HepG2 (cell line): Measurements from ENCODE around the gene RAB20. TPM values are rescaled to one million over a fixed set of nuclear protein-coding genes. Genes with fewer than 3 reads are reported as not detected.

Experiments
- CREBL2 ChIP-seq: sonication (generic); formaldehyde crosslinking; IDR thresholded peaks from 2 replicates; pipeline ENCODE4 v1.8.1; 2023; ENCODE audit warnings: missing genetic modification reagents, mild to moderate bottlenecking, borderline replicate concordance
- KDM5B ChIP-seq: sonication (generic); formaldehyde crosslinking; IDR thresholded peaks from 2 replicates; pipeline ENCODE4 v1.4.0; 2020; ENCODE audit warnings: missing genetic modification reagents, mild to moderate bottlenecking, borderline replicate concordance
- LBX2 ChIP-seq: sonication (generic); formaldehyde crosslinking; IDR thresholded peaks from 2 replicates; pipeline ENCODE4 v1.5.0; 2020; ENCODE audit warnings: missing genetic modification reagents, mild to moderate bottlenecking, borderline replicate concordance
- MLX ChIP-seq: IDR thresholded peaks from 2 replicates; pipeline ENCODE4 v1.6.1; 2016
- MTA3 ChIP-seq: sonication (generic); formaldehyde crosslinking; IDR thresholded peaks from 2 replicates; pipeline ENCODE4 v1.4.0; 2020; ENCODE audit warnings: missing genetic modification reagents
- POLR2A ChIP-seq, 2 experiments: IDR thresholded peaks; 2 replicates each; pipeline ENCODE4 v1.6.1; 2011; ENCODE audit warnings: low read depth in 2 of 2, low read length in 2 of 2, mild to moderate bottlenecking in 1 of 2, moderate library complexity in 1 of 2; ENCODE audit not compliant: insufficient read depth in 1 of 2
- SMARCC2 ChIP-seq: fragments of 450-650 bp; IDR thresholded peaks from 2 replicates; pipeline ENCODE4 v1.6.1; 2017; ENCODE audit warnings: antibody characterized with exemption, mild to moderate bottlenecking
- TBP ChIP-seq: sonication (generic); formaldehyde crosslinking; IDR thresholded peaks from 2 replicates; pipeline ENCODE4 v1.5.0; 2020; ENCODE audit warnings: missing genetic modification reagents
- ZNF510 ChIP-seq: sonication (generic); formaldehyde crosslinking; IDR thresholded peaks from 2 replicates; pipeline ENCODE4 v1.4.0; 2020; ENCODE audit warnings: low read depth, mild to moderate bottlenecking, missing genetic modification reagents
- ZNF619 ChIP-seq: sonication (generic); formaldehyde crosslinking; IDR thresholded peaks from 2 replicates; pipeline ENCODE4 v1.4.0; 2020; ENCODE audit warnings: mild to moderate bottlenecking, missing genetic modification reagents
- polyA plus RNA-seq, 8 experiments: library from polyadenylated mRNA; depleted of rRNA in 3 of 8; stranded (reverse) in 7 of 8; unstranded in 1 of 8; fragments of >200 nt; fragmentation: Illumina TruSeq in 4 of 8; extraction: Trizol in 4 of 8; gene quantifications; 2 replicates each; pipeline versions ENCODE4 v1.2.1 to v1.2.3, GENCODE V29; 2011 to 2016; ENCODE audit warnings: low read depth in 4 of 8, missing spikeins in 1 of 8, mixed read lengths in 1 of 8; ENCODE audit not compliant: insufficient read depth in 1 of 8
- total RNA-seq, 5 experiments: library from RNA; depleted of rRNA; stranded (reverse); fragments of >200 nt; fragmentation: Illumina TruSeq; extraction: Trizol; gene quantifications; 2 replicates each; pipeline ENCODE4 v1.2.3, GENCODE V29; 2016; ENCODE audit warnings: low read depth in 1 of 5
- TF ChIP-seq, protein P1 (sequence below): sonication (generic); formaldehyde crosslinking; conservative IDR thresholded peaks from 2 replicates; pipeline ENCODE4 v1.4.0; 2020; ENCODE audit warnings: missing genetic modification reagents
- TF ChIP-seq, protein P2 (sequence below): sonication (generic); formaldehyde crosslinking; IDR thresholded peaks from 2 replicates; pipeline ENCODE4 v1.8.0; 2022; ENCODE audit warnings: missing genetic modification reagents, mild to moderate bottlenecking, moderate library complexity, borderline replicate concordance
- TF ChIP-seq, protein P3 (sequence below): sonication (generic); formaldehyde crosslinking; IDR thresholded peaks from 2 replicates; pipeline ENCODE4 v1.4.0; 2020; ENCODE audit warnings: missing genetic modification reagents
- TF ChIP-seq, protein P4 (sequence below): sonication (generic); formaldehyde crosslinking; IDR thresholded peaks from 2 replicates; pipeline ENCODE4 v1.4.0; 2020; ENCODE audit warnings: low read depth, missing genetic modification reagents
- TF ChIP-seq, protein P5 (sequence below): sonication (generic); formaldehyde crosslinking; conservative IDR thresholded peaks from 2 replicates; pipeline ENCODE4 v1.8.0; 2022; ENCODE audit warnings: mild to moderate bottlenecking, moderate library complexity, missing genetic modification reagents

The RAB20 gene
- total and polyA plus RNA-seq, 2 of the 13 experiments (the other 11 are each of a cell fraction or from before 2014, with no cell fraction given) = 15.6 to 30.5 TPM

GRCh38 chr13:110561344-110562035 lies at the start of gene RAB20 (continued):
- TF ChIP-seq MTA3 (no peak), TBP (no peak), MLX (CRISPR knock-in tag) (no peak), ZNF619 (CRISPR knock-in tag) (no peak), SMARCC2 (no peak), LBX2 (CRISPR knock-in tag) (no peak), KDM5B (CRISPR knock-in tag) (peak; percentile 46; the same call in 1 of the 2 replicates), POLR2A (IDR thresholded peaks at IDR 0.05; ENCODE audit: insufficient read depth in 1 of 2, low read depth in 2 of 2, low read length in 2 of 2) (peak; percentile 65 to 79), CREBL2 (CRISPR knock-in tag) (no peak), ZNF510 (no peak)
- TF ChIP-seq, protein P1, sequence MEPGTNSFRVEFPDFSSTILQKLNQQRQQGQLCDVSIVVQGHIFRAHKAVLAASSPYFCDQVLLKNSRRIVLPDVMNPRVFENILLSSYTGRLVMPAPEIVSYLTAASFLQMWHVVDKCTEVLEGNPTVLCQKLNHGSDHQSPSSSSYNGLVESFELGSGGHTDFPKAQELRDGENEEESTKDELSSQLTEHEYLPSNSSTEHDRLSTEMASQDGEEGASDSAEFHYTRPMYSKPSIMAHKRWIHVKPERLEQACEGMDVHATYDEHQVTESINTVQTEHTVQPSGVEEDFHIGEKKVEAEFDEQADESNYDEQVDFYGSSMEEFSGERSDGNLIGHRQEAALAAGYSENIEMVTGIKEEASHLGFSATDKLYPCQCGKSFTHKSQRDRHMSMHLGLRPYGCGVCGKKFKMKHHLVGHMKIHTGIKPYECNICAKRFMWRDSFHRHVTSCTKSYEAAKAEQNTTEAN = no peak; the same call in 1 of the 2 replicates
- TF ChIP-seq, protein P2, sequence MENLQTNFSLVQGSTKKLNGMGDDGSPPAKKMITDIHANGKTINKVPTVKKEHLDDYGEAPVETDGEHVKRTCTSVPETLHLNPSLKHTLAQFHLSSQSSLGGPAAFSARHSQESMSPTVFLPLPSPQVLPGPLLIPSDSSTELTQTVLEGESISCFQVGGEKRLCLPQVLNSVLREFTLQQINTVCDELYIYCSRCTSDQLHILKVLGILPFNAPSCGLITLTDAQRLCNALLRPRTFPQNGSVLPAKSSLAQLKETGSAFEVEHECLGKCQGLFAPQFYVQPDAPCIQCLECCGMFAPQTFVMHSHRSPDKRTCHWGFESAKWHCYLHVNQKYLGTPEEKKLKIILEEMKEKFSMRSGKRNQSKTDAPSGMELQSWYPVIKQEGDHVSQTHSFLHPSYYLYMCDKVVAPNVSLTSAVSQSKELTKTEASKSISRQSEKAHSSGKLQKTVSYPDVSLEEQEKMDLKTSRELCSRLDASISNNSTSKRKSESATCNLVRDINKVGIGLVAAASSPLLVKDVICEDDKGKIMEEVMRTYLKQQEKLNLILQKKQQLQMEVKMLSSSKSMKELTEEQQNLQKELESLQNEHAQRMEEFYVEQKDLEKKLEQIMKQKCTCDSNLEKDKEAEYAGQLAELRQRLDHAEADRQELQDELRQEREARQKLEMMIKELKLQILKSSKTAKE (CRISPR knock-in tag) = no peak
- TF ChIP-seq, protein P3, sequence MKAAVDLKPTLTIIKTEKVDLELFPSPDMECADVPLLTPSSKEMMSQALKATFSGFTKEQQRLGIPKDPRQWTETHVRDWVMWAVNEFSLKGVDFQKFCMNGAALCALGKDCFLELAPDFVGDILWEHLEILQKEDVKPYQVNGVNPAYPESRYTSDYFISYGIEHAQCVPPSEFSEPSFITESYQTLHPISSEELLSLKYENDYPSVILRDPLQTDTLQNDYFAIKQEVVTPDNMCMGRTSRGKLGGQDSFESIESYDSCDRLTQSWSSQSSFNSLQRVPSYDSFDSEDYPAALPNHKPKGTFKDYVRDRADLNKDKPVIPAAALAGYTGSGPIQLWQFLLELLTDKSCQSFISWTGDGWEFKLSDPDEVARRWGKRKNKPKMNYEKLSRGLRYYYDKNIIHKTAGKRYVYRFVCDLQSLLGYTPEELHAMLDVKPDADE (CRISPR knock-in tag) = no peak
- TF ChIP-seq, protein P4, sequence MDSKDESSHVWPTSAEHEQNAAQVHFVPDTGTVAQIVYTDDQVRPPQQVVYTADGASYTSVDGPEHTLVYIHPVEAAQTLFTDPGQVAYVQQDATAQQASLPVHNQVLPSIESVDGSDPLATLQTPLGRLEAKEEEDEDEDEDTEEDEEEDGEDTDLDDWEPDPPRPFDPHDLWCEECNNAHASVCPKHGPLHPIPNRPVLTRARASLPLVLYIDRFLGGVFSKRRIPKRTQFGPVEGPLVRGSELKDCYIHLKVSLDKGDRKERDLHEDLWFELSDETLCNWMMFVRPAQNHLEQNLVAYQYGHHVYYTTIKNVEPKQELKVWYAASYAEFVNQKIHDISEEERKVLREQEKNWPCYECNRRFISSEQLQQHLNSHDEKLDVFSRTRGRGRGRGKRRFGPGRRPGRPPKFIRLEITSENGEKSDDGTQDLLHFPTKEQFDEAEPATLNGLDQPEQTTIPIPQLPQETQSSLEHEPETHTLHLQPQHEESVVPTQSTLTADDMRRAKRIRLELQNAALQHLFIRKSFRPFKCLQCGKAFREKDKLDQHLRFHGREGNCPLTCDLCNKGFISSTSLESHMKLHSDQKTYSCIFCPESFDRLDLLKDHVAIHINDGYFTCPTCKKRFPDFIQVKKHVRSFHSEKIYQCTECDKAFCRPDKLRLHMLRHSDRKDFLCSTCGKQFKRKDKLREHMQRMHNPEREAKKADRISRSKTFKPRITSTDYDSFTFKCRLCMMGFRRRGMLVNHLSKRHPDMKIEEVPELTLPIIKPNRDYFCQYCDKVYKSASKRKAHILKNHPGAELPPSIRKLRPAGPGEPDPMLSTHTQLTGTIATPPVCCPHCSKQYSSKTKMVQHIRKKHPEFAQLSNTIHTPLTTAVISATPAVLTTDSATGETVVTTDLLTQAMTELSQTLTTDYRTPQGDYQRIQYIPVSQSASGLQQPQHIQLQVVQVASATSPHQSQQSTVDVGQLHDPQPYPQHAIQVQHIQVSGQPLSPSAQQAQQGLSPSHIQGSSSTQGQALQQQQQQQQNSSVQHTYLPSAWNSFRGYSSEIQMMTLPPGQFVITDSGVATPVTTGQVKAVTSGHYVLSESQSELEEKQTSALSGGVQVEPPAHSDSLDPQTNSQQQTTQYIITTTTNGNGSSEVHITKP (CRISPR knock-in tag) = no peak
- TF ChIP-seq, protein P5, sequence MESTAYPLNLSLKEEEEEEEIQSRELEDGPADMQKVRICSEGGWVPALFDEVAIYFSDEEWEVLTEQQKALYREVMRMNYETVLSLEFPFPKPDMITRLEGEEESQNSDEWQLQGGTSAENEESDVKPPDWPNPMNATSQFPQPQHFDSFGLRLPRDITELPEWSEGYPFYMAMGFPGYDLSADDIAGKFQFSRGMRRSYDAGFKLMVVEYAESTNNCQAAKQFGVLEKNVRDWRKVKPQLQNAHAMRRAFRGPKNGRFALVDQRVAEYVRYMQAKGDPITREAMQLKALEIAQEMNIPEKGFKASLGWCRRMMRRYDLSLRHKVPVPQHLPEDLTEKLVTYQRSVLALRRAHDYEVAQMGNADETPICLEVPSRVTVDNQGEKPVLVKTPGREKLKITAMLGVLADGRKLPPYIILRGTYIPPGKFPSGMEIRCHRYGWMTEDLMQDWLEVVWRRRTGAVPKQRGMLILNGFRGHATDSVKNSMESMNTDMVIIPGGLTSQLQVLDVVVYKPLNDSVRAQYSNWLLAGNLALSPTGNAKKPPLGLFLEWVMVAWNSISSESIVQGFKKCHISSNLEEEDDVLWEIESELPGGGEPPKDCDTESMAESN = no peak; the same call in 1 of the 2 replicates
